ENCODE results near the gene FNDC4. TPM values are rescaled to one million over a fixed set of nuclear protein-coding genes. Genes with fewer than 3 reads are reported as not detected.

The FNDC4 gene
- total and polyA plus RNA-seq, 2 of the 8 experiments (the other 6 are each of a cell fraction or from before 2014, with no cell fraction given): 14.1 to 14.7 TPM

GRCh38 chr2:27494944-27495554, at the start of gene FNDC4 (continued):
- TF ChIP-seq ASH2L (IDR thresholded peaks at IDR 0.05; ENCODE audit: low read length) (peak; percentile 57), RFX5 (IDR thresholded peaks at IDR 0.05; ENCODE audit: borderline replicate concordance, low read depth, low read length) (no peak), NRF1 (IDR thresholded peaks at IDR 0.05; ENCODE audit: low read depth, low read length) (no peak), TBP (IDR thresholded peaks at IDR 0.05; ENCODE audit: low read depth, low read length) (peak; percentile 55; the same call in 1 of the 2 replicates), YY1 (IDR thresholded peaks at IDR 0.05; ENCODE audit: low read depth, low read length) (peak; percentile 57; the same call in 1 of the 2 replicates), HDAC2 (IDR thresholded peaks at IDR 0.05; ENCODE audit: borderline replicate concordance in 1 of 2, low read depth in 2 of 2, low read length in 2 of 2) (no peak), GABPA (IDR thresholded peaks at IDR 0.05; ENCODE audit: borderline replicate concordance, insufficient read depth, low read length) (no peak), JUND (IDR thresholded peaks at IDR 0.05; ENCODE audit: low read length) (no peak), ATF3 (IDR thresholded peaks at IDR 0.05; ENCODE audit: insufficient read depth, low read depth, low read length) (no peak), CBX5 (IDR thresholded peaks at IDR 0.05; ENCODE audit: low read depth, low read length) (no peak), CEBPB (IDR thresholded peaks at IDR 0.05; ENCODE audit: low read depth, low read length) (no peak)
